Measurements from ENCODE around the gene XKR8. TPM values are rescaled to one million over a fixed set of nuclear protein-coding genes. Genes with fewer than 3 reads are reported as not detected.

Gene XKR8
- total and polyA plus RNA-seq, 12 donors, result 2.2 to 6.0 (median 4.4) TPM

- H3K4me3 ChIP-seq, result no peak overlapping the region
- WGBS, 2 donors, result 88 to 95% methylated on average over 1 of the region's 1 CpG
- intact Hi-C loops (cut with DNase I), result no loop called here
- DNase-seq, result no peak
- H3K36me3 ChIP-seq, result peaks cover 0 to 89% (median 34%) of the 10 kb centered on the region in 9 donors
- H3K9me3 ChIP-seq, result no peaks in the 10 kb centered on the region
- H3K4me1 ChIP-seq, result peaks cover 0 to 7% (median 0%) of the 10 kb centered on the region in 9 donors
- TF ChIP-seq, protein P1, sequence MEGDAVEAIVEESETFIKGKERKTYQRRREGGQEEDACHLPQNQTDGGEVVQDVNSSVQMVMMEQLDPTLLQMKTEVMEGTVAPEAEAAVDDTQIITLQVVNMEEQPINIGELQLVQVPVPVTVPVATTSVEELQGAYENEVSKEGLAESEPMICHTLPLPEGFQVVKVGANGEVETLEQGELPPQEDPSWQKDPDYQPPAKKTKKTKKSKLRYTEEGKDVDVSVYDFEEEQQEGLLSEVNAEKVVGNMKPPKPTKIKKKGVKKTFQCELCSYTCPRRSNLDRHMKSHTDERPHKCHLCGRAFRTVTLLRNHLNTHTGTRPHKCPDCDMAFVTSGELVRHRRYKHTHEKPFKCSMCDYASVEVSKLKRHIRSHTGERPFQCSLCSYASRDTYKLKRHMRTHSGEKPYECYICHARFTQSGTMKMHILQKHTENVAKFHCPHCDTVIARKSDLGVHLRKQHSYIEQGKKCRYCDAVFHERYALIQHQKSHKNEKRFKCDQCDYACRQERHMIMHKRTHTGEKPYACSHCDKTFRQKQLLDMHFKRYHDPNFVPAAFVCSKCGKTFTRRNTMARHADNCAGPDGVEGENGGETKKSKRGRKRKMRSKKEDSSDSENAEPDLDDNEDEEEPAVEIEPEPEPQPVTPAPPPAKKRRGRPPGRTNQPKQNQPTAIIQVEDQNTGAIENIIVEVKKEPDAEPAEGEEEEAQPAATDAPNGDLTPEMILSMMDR (IDR thresholded peaks at IDR 0.05), result no peak
- no peak overlapping the region for H3K27ac ChIP-seq
- no peak for ATAC-seq
- no peaks in the 10 kb centered on the region for H3K27me3 ChIP-seq
These were observed 51.2 kb downstream of the XKR8 start for GRCh38 chr1:28010969-28011368.

Other genes with a start within 250 kb of the XKR8 start
- 10 to 100 TPM in 9 of 10 donors, 1 to 10 TPM in 1; 9.6 to 15.1 (median 13.1) TPM for gene FAM76A, start 234.0 kb upstream of the XKR8 start, total RNA-seq
- 1 to 10 TPM; 2.8 to 5.4 TPM for gene FAM76A, start 234.0 kb upstream of the XKR8 start, polyA plus RNA-seq
- gene STX12, start 186.8 kb upstream of the XKR8 start, total RNA-seq, result 10 to 100 TPM; 17.2 to 45.7 (median 22.5) TPM
- gene STX12, start 186.8 kb upstream of the XKR8 start, polyA plus RNA-seq, result 10 to 100 TPM; 15.1 to 20.4 TPM
- 10 to 100 TPM; 19.2 to 33.4 (median 26.2) TPM for gene PPP1R8, start 129.2 kb upstream of the XKR8 start, total RNA-seq
- 10 to 100 TPM; 13.9 to 24.8 TPM for gene PPP1R8, start 129.2 kb upstream of the XKR8 start, polyA plus RNA-seq
- gene THEMIS2, start 87.4 kb upstream of the XKR8 start, total RNA-seq, result 10 to 100 TPM in 2 of 10 donors, 1 to 10 TPM in 8; 2.5 to 29.3 (median 5.1) TPM
- 1 to 10 TPM; 5.6 to 7.3 TPM for gene THEMIS2, start 87.4 kb upstream of the XKR8 start, polyA plus RNA-seq
- gene RPA2, start 45.4 kb upstream of the XKR8 start, total RNA-seq, result 10 to 100 TPM; 20.2 to 63.5 (median 23.0) TPM
- gene RPA2, start 45.4 kb upstream of the XKR8 start, polyA plus RNA-seq, result 10 to 100 TPM; 14.3 to 34.2 TPM
- under 1 TPM in 3 of 10 donors, not detected in 7; 0.44 to 0.83 (median 0.56) TPM for gene SMPDL3B, start 25.0 kb upstream of the XKR8 start, total RNA-seq
- gene SMPDL3B, start 25.0 kb upstream of the XKR8 start, polyA plus RNA-seq, result under 1 TPM in 1 of 2 donors, not detected in 1; 0.04 TPM
- 10 to 100 TPM; 15.2 to 22.1 (median 17.7) TPM for gene EYA3, start 128.6 kb downstream of the XKR8 start, total RNA-seq
- gene EYA3, start 128.6 kb downstream of the XKR8 start, polyA plus RNA-seq, result 1 to 10 TPM; 3.6 to 9.3 TPM
- 10 to 100 TPM in 1 of 10 donors, 1 to 10 TPM in 5, under 1 TPM in 4; 0.76 to 13.4 (median 1.4) TPM for gene PTAFR, start 216.7 kb downstream of the XKR8 start, total RNA-seq
- gene PTAFR, start 216.7 kb downstream of the XKR8 start, polyA plus RNA-seq, result 1 to 10 TPM in 1 of 2 donors, under 1 TPM in 1; 0.73 to 1.6 TPM